Loucy (cell line): ENCODE data around the gene OR5D14.

Experiments
- EZH2phosphoT487 ChIP-seq: fragments of 200-600 bp; IDR thresholded peaks from 2 replicates; pipeline ENCODE4 v1.6.1; 2018; ENCODE audit warnings: antibody characterized with exemption, mild to moderate bottlenecking, moderate library complexity, borderline replicate concordance
- TF ChIP-seq, protein P1 (sequence below): fragments of 200-600 bp; sonication (generic); conservative IDR thresholded peaks from 2 replicates; pipeline ENCODE4 v1.5.1; 2014; ENCODE audit warnings: mild to moderate bottlenecking, antibody characterized with exemption, low read length

DNA sequence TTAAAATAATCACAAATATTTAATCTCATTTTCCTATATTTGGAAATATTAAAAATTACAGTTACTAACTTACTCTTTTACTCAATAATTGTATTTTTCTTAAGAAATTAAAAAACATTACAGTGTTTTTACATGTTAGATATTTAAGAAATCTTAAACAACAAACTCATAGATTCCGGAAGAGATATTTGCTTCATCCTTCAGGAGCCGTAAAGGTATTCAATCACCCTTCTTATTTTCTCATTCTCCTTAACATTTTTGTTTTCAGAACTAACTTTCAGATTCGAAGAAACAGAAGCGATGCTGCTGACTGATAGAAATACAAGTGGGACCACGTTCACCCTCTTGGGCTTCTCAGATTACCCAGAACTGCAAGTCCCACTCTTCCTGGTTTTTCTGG lies 24.0 kb downstream of the OR5D14 start, which contains the start of gene OR5D18:
- TF ChIP-seq, protein P1, sequence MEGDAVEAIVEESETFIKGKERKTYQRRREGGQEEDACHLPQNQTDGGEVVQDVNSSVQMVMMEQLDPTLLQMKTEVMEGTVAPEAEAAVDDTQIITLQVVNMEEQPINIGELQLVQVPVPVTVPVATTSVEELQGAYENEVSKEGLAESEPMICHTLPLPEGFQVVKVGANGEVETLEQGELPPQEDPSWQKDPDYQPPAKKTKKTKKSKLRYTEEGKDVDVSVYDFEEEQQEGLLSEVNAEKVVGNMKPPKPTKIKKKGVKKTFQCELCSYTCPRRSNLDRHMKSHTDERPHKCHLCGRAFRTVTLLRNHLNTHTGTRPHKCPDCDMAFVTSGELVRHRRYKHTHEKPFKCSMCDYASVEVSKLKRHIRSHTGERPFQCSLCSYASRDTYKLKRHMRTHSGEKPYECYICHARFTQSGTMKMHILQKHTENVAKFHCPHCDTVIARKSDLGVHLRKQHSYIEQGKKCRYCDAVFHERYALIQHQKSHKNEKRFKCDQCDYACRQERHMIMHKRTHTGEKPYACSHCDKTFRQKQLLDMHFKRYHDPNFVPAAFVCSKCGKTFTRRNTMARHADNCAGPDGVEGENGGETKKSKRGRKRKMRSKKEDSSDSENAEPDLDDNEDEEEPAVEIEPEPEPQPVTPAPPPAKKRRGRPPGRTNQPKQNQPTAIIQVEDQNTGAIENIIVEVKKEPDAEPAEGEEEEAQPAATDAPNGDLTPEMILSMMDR: no peak
- no peak for TF ChIP-seq EZH2phosphoT487
